ENCODE measurements around the gene MXRA8. TPM values are rescaled to one million over a fixed set of nuclear protein-coding genes. Genes with fewer than 3 reads are reported as not detected.

MXRA8 gene
- total RNA-seq, 4 donors from 2014 or later, result 18.6 to 43.5 (median 21.9) TPM

DNA sequence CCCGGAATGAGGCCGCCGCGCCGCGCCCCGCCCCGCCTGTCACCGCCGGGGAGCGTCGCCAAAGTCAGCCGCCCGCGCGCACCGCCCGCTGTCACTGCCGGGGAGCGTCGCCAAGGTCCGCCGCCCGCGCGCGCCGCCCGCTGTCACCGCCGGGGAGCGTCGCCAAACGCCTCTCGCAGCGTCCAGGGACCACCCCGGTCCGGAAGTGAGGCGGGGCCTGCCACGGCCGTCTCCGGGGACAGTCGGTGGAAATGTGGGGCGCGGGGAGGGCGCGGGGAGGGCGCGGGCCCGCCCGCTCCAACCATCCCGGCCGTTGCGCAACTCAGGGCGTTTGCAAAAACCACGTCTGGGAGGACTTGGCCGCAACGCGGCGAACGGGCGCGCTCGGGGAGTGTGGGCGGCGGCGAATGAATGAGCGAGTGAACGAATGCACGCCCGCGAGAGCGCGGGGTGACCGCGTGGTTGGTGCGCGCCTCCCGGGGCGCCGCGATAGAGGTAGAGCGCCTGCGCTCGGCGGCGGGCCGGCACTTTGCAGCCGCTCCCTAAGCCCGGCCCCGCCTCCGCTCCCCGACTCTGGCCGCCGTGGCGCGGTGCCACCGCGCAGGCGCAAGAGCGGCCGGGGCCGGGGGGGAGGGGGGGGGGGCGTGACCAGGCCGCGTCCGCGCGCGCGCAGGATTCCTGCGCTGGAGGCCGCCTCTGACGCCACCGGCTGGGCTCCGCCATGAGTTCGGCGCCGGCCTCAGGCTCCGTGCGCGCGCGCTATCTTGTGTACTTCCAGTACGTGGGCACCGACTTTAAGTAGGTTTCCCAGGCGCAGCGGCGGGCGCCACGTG lies 50.2 kb downstream of the MXRA8 start, which contains the start of the genes ACAP3 and PUSL1:
Gene ACAP3 (minus strand): TSS at position 8 of the 833 bp plus-strand sequence. CDS start 115 bp downstream, outside the sequence.
Gene PUSL1 (plus strand): TSS at position 675 of the 833 bp plus-strand sequence. CDS start 47 bp downstream, at position 722.
- DNase-seq (ENCODE audit: low spot score in 2 of 2), result peak; percentile 96
- Histone ChIP-seq H3K4me3 (peak within 1 kb of the TSS; percentile 65), H3K27ac (peak within 1 kb of the TSS; percentile 93), H3K36me3 (peaks cover 26% of the 10 kb centered on the region), H3K27me3 (no peaks in the 10 kb centered on the region), H3K4me1 (peaks cover 68% of the 10 kb centered on the region), H3K9me3 (no peaks in the 10 kb centered on the region)
- TF ChIP-seq POLR2A (IDR thresholded peaks at IDR 0.05) (no peak), POLR2AphosphoS5 (IDR thresholded peaks at IDR 0.05) (peak in 2 of 3 donors; percentile 79 to 94), EP300 (IDR thresholded peaks at IDR 0.05) (no peak)
- 0% methylated on average over 36 of the region's 131 CpGs for WGBS

GRCh38 chr1:1307261-1307922 lies 51.0 kb downstream of the MXRA8 start:
- Histone ChIP-seq H3K4me1 (peaks cover 75% of the 10 kb centered on the region), H3K4me3 (peak overlapping the region; percentile 65), H3K27ac (peak overlapping the region; percentile 93), H3K36me3 (peaks cover 18% of the 10 kb centered on the region), H3K9me3 (no peaks in the 10 kb centered on the region), H3K27me3 (no peaks in the 10 kb centered on the region)
- peak in 1 of 2 donors; percentile 26 for TF ChIP-seq POLR2A (IDR thresholded peaks at IDR 0.05)
- TF ChIP-seq, protein P1, sequence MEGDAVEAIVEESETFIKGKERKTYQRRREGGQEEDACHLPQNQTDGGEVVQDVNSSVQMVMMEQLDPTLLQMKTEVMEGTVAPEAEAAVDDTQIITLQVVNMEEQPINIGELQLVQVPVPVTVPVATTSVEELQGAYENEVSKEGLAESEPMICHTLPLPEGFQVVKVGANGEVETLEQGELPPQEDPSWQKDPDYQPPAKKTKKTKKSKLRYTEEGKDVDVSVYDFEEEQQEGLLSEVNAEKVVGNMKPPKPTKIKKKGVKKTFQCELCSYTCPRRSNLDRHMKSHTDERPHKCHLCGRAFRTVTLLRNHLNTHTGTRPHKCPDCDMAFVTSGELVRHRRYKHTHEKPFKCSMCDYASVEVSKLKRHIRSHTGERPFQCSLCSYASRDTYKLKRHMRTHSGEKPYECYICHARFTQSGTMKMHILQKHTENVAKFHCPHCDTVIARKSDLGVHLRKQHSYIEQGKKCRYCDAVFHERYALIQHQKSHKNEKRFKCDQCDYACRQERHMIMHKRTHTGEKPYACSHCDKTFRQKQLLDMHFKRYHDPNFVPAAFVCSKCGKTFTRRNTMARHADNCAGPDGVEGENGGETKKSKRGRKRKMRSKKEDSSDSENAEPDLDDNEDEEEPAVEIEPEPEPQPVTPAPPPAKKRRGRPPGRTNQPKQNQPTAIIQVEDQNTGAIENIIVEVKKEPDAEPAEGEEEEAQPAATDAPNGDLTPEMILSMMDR (IDR thresholded peaks at IDR 0.05), result no peak
- WGBS, result under 1% methylated on average over 23 of the region's 83 CpGs
- DNase-seq (ENCODE audit: low spot score in 2 of 2), result no peak

DNA sequence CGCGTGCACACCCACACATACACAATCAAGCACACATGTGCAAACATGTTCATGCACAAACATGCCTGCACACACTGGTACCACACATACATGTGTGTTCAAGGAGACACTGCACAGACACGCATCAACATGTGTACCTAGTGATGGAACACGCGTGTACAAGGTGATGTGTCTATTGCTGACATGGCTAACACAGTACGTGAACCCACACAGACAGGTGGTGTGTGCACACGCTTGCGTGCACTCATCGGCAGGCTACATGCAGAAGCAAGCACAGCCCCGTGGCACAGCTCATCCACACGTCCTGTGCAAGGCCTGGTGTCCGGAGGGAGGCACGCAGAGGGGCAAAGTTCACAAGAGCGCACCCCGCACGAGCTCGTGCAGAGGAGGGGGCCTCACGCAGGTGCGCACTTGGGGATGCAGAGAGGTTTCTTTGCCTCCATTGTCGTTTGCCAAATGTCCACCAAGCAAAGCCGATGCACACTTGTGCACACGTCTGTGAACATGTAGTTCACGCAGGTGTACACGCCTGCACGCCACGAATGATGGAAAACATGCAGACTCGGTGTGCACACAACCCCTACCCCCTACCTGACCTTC lies 51.6 kb downstream of the MXRA8 start:
- H3K36me3 ChIP-seq, result peaks cover 12% of the 10 kb centered on the region
- H3K27me3 ChIP-seq, result no peaks in the 10 kb centered on the region
- DNase-seq (ENCODE audit: low spot score in 2 of 2), result no peak
- TF ChIP-seq POLR2A (IDR thresholded peaks at IDR 0.05) (no peak), EP300 (IDR thresholded peaks at IDR 0.05) (no peak), POLR2AphosphoS5 (IDR thresholded peaks at IDR 0.05) (no peak)
- TF ChIP-seq, protein P1 (IDR thresholded peaks at IDR 0.05), result no peak
- no peaks in the 10 kb centered on the region for H3K9me3 ChIP-seq
- H3K4me3 ChIP-seq, result peak overlapping the region; percentile 65
- H3K27ac ChIP-seq, result peak overlapping the region; percentile 93
- H3K4me1 ChIP-seq, result peaks cover 81% of the 10 kb centered on the region
- WGBS, result 22% methylated on average over 18 of the region's 27 CpGs

DNA sequence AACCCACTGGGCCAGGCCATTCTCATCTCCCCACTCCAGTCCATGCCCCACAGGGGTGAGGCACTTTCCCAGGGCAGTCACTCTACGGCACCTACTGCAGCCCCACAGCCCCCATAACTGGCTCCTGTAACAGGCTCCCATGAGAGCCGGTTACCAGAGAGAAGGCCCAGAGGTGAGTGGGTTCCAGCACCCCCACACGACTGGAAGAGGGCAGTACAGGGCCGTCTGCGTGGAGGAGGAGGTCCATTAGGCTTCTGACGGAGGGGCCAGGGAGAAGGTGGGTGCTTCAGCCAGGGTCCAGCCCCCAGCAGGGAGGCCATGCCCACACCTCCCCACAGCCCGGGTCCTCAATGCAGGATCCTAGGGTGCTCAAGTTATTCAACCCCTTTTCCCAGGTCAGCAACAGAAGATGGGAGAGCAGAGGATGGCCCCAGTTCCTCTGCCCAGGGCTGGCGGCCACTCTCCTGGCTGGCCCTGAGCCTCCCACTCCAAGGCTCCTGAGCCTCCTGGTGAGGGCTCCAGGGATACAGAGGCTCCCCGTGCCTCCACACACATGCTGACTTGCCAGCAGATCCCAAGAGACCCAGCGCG lies 52.2 kb downstream of the MXRA8 start:
- peak overlapping the region; percentile 65 for H3K4me3 ChIP-seq
- H3K4me1 ChIP-seq, result peaks cover 81% of the 10 kb centered on the region
- WGBS, result 13% methylated on average over 10 of the region's 11 CpGs
- H3K36me3 ChIP-seq, result peaks cover 6% of the 10 kb centered on the region
- H3K9me3 ChIP-seq, result no peaks in the 10 kb centered on the region
- H3K27me3 ChIP-seq, result no peaks in the 10 kb centered on the region
- H3K27ac ChIP-seq, result peak overlapping the region; percentile 93
- DNase-seq (ENCODE audit: low spot score in 2 of 2), result no peak
- TF ChIP-seq POLR2A (IDR thresholded peaks at IDR 0.05), result no peak
- TF ChIP-seq EP300 (IDR thresholded peaks at IDR 0.05), result no peak
- TF ChIP-seq, protein P1 (IDR thresholded peaks at IDR 0.05), result no peak
- no peak for TF ChIP-seq POLR2AphosphoS5 (IDR thresholded peaks at IDR 0.05)

DNA sequence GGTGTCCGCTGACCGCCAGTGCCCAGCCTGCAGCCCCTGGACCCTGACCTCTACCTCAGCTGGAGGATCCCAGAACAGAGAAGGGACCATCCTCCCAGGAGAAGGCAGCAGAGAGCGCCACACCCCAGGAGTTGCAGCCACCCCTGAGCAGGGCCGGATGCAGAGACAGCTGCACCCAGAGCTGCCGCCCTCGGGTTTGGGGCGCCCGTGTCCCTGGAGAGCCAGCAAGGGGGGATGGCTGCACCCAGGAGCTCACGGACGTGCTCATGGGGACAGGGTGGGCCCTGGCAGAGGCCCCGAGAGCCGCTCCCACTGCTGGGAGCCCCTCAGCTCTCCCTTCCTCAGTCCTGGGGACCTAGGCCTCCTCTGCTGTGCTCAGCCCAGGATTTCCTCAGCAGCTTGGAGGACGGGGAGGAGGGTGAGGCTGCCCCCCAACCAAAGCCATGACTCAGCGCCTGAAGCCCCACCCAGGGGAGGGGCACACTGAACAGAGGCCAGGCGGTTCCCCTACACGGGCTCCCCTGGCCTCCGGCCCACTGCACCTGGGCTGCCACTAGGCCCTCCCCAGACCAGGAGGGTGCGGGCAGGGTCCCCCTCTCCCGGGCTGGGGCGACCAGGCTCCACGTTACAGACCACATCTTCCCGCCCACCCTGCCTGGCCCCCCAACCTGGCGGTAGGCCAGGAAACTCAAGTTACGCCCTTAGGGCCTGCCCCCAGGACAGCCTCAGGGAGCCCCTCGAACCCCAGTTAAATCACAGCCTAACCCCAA lies 52.9 kb downstream of the MXRA8 start:
- DNase-seq (ENCODE audit: low spot score in 2 of 2), result peak in 1 of 2 donors; percentile 90
- peaks cover 76% of the 10 kb centered on the region for H3K4me1 ChIP-seq
- WGBS, result 24% methylated on average over 4 of the region's 25 CpGs
- peak overlapping the region; percentile 65 for H3K4me3 ChIP-seq
- H3K36me3 ChIP-seq, result peaks cover 3% of the 10 kb centered on the region
- H3K27me3 ChIP-seq, result no peaks in the 10 kb centered on the region
- peak overlapping the region; percentile 93 for H3K27ac ChIP-seq
- no peak for TF ChIP-seq POLR2AphosphoS5 (IDR thresholded peaks at IDR 0.05)
- no peak for TF ChIP-seq EP300 (IDR thresholded peaks at IDR 0.05)
- TF ChIP-seq, protein P1 (IDR thresholded peaks at IDR 0.05), result no peak
- no peak for TF ChIP-seq POLR2A (IDR thresholded peaks at IDR 0.05)
- no peaks in the 10 kb centered on the region for H3K9me3 ChIP-seq
